HG02623 (cell line): ENCODE measurements around the gene PTPRG.
"Not testable (repeated sequence)": the region's sequence is repeated elsewhere in the genome, so short reads cannot be mapped to it uniquely, and the experiment has no call there.

Experiments used
- ATAC-seq: cut with Tn5 transposase; IDR thresholded peaks from one replicate; pipeline ENCODE4 v1.9.1; 2021; ENCODE audit warnings: moderate library complexity; ENCODE audit not compliant: unreplicated experiment

PTPRG gene

DNA sequence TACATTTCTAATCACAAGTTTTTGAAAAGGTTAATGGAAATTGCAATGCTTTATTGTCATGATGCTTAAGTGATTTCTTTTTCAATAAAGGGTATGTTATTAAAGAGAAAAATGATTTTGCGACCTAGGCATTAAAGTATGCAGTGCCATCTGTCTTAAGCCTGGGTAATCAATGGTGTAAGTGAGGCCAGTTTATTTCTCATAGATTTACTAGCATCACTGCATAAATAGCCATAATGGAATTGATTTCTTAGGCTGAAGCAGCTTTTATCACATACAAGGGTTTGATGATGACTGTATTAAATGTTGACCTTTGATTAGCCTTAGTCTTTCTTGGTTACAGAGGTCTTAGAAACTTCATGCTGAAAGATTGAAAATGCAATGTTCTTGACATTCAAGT lies 464.5 kb downstream of the PTPRG start:
- ATAC-seq, result no peak

- no peak for ATAC-seq
Observed at GRCh38 chr3:62027241-62027640, 465.9 kb downstream of the PTPRG start.

DNA sequence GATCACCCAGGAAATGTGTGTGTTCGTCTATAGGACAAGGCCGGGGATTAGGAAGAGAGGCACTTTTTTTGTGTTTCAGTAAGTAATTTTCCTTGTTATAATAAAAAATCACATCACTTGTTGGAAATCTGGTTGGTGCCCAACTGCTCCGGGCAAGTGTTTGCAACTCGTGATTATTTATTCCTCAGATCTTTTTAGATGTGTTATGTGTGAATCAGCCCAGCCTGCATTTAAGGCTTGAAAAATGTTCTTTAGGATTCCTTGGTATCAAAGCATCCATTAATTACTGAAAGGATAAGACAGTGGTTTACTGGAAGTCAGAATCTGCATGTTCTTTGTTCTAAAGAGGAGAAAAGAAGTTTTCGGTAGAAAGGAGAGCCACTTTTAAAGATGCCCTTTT lies 466.4 kb downstream of the PTPRG start:
- ATAC-seq, result no peak

GRCh38 chr3:62028236-62028635 lies 466.9 kb downstream of the PTPRG start:
- ATAC-seq, result no peak

- ATAC-seq, result no peak
Observed at GRCh38 chr3:62032738-62033137, 471.4 kb downstream of the PTPRG start.

- ATAC-seq, result no peak
Observed at GRCh38 chr3:62035402-62036057, 474.2 kb downstream of the PTPRG start.

GRCh38 chr3:62036726-62037125 lies 475.4 kb downstream of the PTPRG start:
- ATAC-seq, result no peak

DNA sequence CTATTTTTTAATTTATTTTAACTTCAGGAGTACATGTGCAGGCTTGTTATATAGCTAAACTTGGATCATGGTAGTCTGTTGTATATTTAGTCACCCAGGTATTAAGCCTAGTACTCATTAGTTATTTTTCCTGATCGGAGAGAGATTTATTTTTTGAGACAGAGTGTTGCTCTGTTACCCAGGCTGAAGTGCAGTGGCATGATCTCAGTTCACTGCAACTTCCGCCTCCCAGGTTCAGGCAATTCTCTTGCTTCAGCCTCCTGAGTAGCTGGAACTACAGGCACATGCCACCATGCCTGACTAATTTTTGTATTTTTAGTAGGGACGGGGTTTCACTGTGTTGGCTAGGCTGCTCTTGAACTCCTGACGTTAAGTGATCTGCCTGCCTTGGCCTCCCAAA lies 477.4 kb downstream of the PTPRG start:
- not testable (repeated sequence) for ATAC-seq

DNA sequence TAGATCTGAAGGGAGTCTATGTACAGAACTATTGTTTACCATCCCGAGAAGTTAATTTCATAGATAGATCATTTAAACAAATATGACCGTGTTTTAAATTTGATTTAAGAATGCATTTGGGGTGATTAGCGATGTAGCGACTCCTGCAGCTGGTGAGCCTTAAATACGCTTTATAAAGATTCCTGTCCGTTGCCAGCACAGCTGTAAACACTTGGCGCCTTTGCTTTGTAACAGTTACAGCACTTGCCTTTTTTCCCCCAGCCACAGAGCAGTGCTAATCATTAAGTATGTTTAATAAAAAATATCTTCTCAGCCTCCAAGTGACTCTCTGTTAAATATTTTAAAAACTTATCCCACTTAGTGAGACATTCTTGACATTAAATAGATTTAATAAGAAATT lies 478.2 kb downstream of the PTPRG start:
- ATAC-seq, result no peak

GRCh38 chr3:62041681-62042080 lies 480.3 kb downstream of the PTPRG start:
- no peak for ATAC-seq

GRCh38 chr3:62044874-62045411 lies 483.6 kb downstream of the PTPRG start:
- no peak for ATAC-seq

- ATAC-seq, result no peak
Observed at GRCh38 chr3:62046326-62046725, 485.0 kb downstream of the PTPRG start.

GRCh38 chr3:62048577-62048976 lies 487.2 kb downstream of the PTPRG start:
- no peak for ATAC-seq

DNA sequence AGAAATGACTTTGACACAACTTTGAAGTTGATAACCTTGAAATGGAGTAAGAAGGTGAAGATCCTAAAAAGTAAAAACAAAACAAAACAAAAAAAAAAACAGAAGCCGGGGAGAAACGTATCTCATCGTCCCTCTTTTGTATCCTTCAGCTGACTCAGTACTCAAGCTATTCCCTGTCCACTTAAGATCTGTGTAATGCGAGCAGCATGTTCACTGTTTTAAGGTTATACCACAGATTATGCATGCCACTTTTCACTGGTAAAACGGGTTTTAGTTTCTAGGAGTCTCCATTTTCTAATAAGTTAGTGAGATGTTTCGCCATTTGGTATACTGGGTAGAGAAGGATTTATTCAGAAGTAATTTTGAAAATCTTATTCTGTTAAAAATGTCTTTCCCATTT lies 487.7 kb downstream of the PTPRG start:
- no peak for ATAC-seq

DNA sequence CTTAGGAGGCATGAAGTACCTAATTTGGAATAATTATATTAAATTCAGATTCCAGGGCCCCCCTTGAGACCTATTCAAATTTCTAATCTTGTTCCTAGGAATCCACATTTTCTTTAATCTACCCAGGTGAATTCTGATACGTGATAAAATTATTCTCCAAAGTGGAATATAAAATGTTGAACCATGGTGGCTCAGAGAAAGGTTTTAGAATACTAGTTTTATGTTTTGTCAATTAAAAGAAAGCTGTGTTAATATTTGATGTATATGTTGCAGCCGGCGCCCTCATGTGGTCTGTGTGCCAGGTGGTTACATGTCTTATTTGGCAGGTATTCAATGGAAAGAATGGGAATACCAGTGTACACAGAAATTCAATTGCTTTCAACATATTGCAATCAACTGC lies 490.1 kb downstream of the PTPRG start:
- ATAC-seq, result no peak

DNA sequence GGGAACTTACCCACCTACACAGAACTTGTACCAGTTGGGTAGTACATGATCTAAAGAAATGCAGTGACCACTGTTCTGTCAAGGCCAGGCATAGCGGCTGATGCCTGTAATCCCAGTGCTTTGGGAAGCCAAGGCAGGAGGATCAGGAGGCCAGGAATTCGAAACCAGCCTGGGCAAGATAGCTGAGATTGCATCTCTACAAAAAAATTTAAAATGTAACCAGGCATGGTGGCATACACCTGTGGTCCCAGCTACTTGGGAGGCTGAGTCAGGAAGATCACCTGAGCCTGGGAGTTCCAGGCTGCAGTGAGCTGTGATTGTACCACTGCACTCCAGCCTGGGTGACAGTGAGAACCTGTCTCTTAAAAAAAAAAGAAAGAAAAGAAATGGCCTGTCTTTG lies 491.0 kb downstream of the PTPRG start:
- no peak for ATAC-seq

GRCh38 chr3:62056658-62057057 lies 495.3 kb downstream of the PTPRG start:
- ATAC-seq, result no peak

DNA sequence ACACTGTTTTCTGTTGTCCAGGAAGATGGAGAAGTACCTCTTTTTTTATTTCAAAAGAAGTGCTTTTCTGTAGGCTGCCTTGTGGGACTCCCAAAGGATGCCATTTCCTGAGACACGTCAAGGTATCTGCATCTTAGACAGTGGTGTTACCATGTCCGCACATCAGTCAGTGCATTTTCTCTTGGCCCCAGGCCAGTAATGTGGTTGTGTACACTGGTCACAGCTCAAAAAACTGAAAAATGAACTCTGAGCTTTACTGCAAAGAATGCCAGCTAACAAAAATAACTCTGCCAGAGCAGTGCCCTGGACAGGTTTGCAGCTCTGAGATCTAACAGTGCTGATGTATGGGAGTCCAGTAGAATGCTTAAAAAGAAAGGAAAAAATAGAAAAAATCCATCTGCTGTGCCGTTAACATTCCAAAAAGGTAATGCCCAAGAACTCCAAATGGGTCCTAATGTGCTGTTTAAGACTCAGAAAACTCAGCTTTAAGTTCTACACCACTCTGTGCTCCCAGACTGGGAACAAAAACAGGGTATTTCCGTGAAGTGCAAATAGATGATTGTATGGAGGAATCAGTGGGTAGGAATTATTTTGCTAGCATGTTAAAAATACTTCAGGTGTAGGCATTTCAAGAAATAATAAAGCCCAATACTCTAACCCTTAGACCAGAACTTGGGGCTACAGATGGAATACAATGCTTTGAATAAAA lies 496.1 kb downstream of the PTPRG start:
- no peak for ATAC-seq

DNA sequence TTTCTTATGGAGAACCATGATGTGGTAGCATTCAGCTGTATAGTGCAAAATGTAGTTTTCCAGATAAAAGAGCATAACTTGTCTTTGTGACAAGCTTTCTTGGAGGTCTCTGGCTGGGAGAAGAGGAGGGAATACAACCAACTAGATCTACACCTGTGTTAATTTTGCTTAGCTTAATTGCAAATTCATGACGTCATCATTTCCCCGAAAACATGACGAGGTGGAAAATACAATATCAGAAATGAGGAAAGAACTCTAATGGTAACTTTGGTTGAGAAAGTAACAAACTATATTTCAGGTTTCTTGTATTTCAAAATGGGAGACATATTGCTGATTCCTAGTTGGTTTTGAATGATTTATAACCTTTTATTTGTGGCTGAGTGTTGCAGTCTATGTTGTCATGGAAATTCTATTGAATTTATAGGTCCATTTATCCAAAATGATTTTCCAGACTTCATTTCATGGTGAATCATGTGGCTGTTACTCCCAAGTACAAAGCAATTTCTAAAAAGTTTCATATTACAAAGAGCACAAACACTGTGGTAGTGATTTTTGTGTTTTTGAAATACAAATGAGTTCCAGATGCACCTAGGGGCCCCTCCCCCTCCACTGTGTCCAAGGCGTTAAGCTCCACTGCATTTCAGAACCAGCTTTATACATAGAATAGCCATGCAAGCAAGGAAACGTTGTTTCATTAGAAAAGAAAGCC lies 504.8 kb downstream of the PTPRG start:
- no peak for ATAC-seq

- ATAC-seq, result no peak
Observed at GRCh38 chr3:62068337-62068736, 507.0 kb downstream of the PTPRG start.

- no peak for ATAC-seq
Observed at GRCh38 chr3:62070891-62071290, 509.5 kb downstream of the PTPRG start.

- ATAC-seq, result no peak
Observed at GRCh38 chr3:62073038-62073437, 511.7 kb downstream of the PTPRG start.
